ENCODE data around the gene GPX2. TPM values are rescaled to one million over a fixed set of nuclear protein-coding genes. Genes with fewer than 3 reads are reported as not detected.

GPX2 gene
- total and polyA plus RNA-seq, 2 donors (not counting 3 experiments of a cell fraction or from before 2014, with no cell fraction given): not detected

- TF ChIP-seq FOS (IDR thresholded peaks at IDR 0.05; ENCODE audit: borderline replicate concordance, insufficient read depth, low read length): no peak
- TF ChIP-seq POLR2A (IDR thresholded peaks at IDR 0.05; ENCODE audit: low read depth, low read length): no peak
- TF ChIP-seq EZH2 (IDR thresholded peaks at IDR 0.05; ENCODE audit: borderline replicate concordance, low read depth, low read length, severe bottlenecking): no peak
- TF ChIP-seq JUN (IDR thresholded peaks at IDR 0.05; ENCODE audit: borderline replicate concordance, insufficient read depth, insufficient read length, low read depth): no peak
- no peak for TF ChIP-seq POLR2AphosphoS5 (IDR thresholded peaks at IDR 0.05; ENCODE audit: insufficient read depth, low read depth, low read length)
- TF ChIP-seq MAX (IDR thresholded peaks at IDR 0.05; ENCODE audit: insufficient read depth, insufficient read length): no peak
- no peak for TF ChIP-seq GATA2 (IDR thresholded peaks at IDR 0.05; ENCODE audit: insufficient read depth, insufficient read length, low read depth, low read length)
- no peak for TF ChIP-seq CTCF (IDR thresholded peaks at IDR 0.05; ENCODE audit: extremely low read depth in 1 of 2, insufficient read depth in 1 of 2, low read depth in 1 of 2, low read length in 2 of 2)
- no peak for TF ChIP-seq MYC (IDR thresholded peaks at IDR 0.05; ENCODE audit: low read depth, low read length)
- H3K36me3 ChIP-seq (ENCODE audit: control insufficient read depth in 2 of 2, extremely low read depth in 1 of 2, insufficient read depth in 2 of 2, low read length in 2 of 2): peaks cover 3 to 4% of the 10 kb centered on the region in 2 experiments
- no peaks in the 10 kb centered on the region for H3K27me3 ChIP-seq (ENCODE audit: control insufficient read depth in 2 of 2, insufficient read depth in 2 of 2, low read length in 2 of 2)
- CTCF ChIA-PET: interaction anchor here (0.6 kb wide), 1 partner anchor 8 kb away, joined by 3 read pairs; no protein-coding TSS in a partner anchor
- H3K9me3 ChIP-seq (replicated peaks; ENCODE audit: control insufficient read depth, insufficient read depth, low read length): no peaks in the 10 kb centered on the region
- H4K20me1 ChIP-seq (replicated peaks; ENCODE audit: control insufficient read depth, extremely low read depth, insufficient read depth, low read length): no peaks in the 10 kb centered on the region
- no peaks in the 10 kb centered on the region for H3K79me2 ChIP-seq (ENCODE audit: control insufficient read depth, insufficient read depth, low read length)
- no peaks in the 10 kb centered on the region for H3K9me1 ChIP-seq (replicated peaks; ENCODE audit: control insufficient read depth, extremely low read depth, insufficient read depth, low read length)
- DNase-seq (ENCODE audit: low read depth, low spot score) (no peak), FAIRE-seq (no peak)
- no TSS peak for BruUV-seq (replicated peaks)
- POLR2A ChIA-PET: no interaction called here
- H3K27ac ChIP-seq (ENCODE audit: insufficient read depth, low read depth, low read length): no peak overlapping the region
- H2AFZ ChIP-seq (ENCODE audit: low read depth, low read length): no peak overlapping the region
- dilution Hi-C loops (cut with MboI; ENCODE audit: extremely low pct_ligation_motif_present, low sequenced_read_pairs) (no loop called here), intact Hi-C loops (cut with micrococcal nuclease) (no loop called here)
- no peak overlapping the region for H3K4me2 ChIP-seq (ENCODE audit: insufficient read depth, low read length)
- no peak overlapping the region for H3K9ac ChIP-seq (replicated peaks; ENCODE audit: extremely low read depth, insufficient read depth, low read length)
- H3K4me3 ChIP-seq (replicated peaks in 1 of 3; ENCODE audit: insufficient read depth in 1 of 3, low read depth in 1 of 3, low read length in 3 of 3): no peak overlapping the region
- H3K4me1 ChIP-seq (ENCODE audit: control insufficient read depth, extremely low read depth, insufficient read depth, low read length): no peaks in the 10 kb centered on the region
Measured at GRCh38 chr14:64932231-64932630, 10.3 kb downstream of the GPX2 start.
